IMR-90 (cell line): ENCODE results near the gene YIPF1. TPM values are rescaled to one million over a fixed set of nuclear protein-coding genes. Genes with fewer than 3 reads are reported as not detected.

Experiments used
- ATAC-seq: fragments of 200-7000 bp; cut with Tn5 transposase; 2 replicates; pipeline ENCODE4 v1.9.1; 2020; ENCODE audit warnings: low read depth, mild to moderate bottlenecking, moderate library complexity
- BruUV-seq: library from RNA; stranded (reverse); fragments of 400-500 nt; replicated peaks from 2 replicates; lab custom pipeline; 2021; lab: Mats Ljungman, UMichigan
- CTCF ChIA-PET: fragments of 300-600 bp; formaldehyde crosslinking; extraction: SDS; loops from one replicate; lab custom pipeline; 2021; ENCODE audit warnings: antibody characterized with exemption; lab: Yijun Ruan, JAX
- POLR2A ChIA-PET: fragments of 300-600 bp; sonication (Branson Sonifier 250); formaldehyde crosslinking; loops from one replicate; lab custom pipeline; 2022; ENCODE audit warnings: antibody characterized with exemption; ENCODE audit not compliant: unreplicated experiment; lab: Charles Lee
- DNase-seq: peaks from one replicate; pipeline ENCODE4 v3.0.0; 2013
- H2AFZ ChIP-seq: replicated peaks from 2 replicates; pipeline ENCODE3; 2013; ENCODE audit warnings: low read length, mild to moderate bottlenecking; ENCODE audit not compliant: poor library complexity
- H2AK5ac ChIP-seq: 2 replicates; pipeline ENCODE4 v1.6.1; 2013; ENCODE audit warnings: low read depth, low read length, inconsistent platforms
- H2AK9ac ChIP-seq: replicated peaks from 2 replicates; pipeline ENCODE3; 2013; ENCODE audit warnings: mild to moderate bottlenecking, low read depth, low read length, moderate library complexity; ENCODE audit not compliant: poor library complexity
- H2BK120ac ChIP-seq: 2 replicates; pipeline ENCODE4 v1.6.1; 2013; ENCODE audit warnings: low read depth, low read length, inconsistent platforms
- H2BK15ac ChIP-seq: 3 replicates; pipeline ENCODE4 v1.6.1; 2013; ENCODE audit warnings: low read depth, low read length, inconsistent platforms
- H2BK20ac ChIP-seq: 2 replicates; pipeline ENCODE4 v1.6.1; 2013; ENCODE audit warnings: low read depth, mild to moderate bottlenecking, inconsistent platforms, low read length, moderate library complexity
- H2BK5ac ChIP-seq: 2 replicates; pipeline ENCODE4 v1.6.1; 2013; ENCODE audit warnings: mild to moderate bottlenecking, low read depth, low read length, inconsistent platforms; ENCODE audit not compliant: poor library complexity, severe bottlenecking
- H3K14ac ChIP-seq: replicated peaks from 2 replicates; pipeline ENCODE4 v1.6.1; 2013; ENCODE audit warnings: low read depth, low read length, inconsistent platforms
- H3K18ac ChIP-seq: 2 replicates; pipeline ENCODE4 v1.6.1; 2013; ENCODE audit warnings: low read depth, low read length, control low read depth
- H3K23ac ChIP-seq: 2 replicates; pipeline ENCODE4 v1.6.1; 2013; ENCODE audit warnings: low read depth, low read length, inconsistent platforms
- H3K27ac ChIP-seq: 2 replicates; pipeline ENCODE4 v1.5.1; 2013; ENCODE audit warnings: mild to moderate bottlenecking, control low read depth, low read length; ENCODE audit not compliant: insufficient read depth
- H3K27me3 ChIP-seq: 2 replicates; pipeline ENCODE4 v1.6.1; 2013; ENCODE audit warnings: low read length; ENCODE audit not compliant: control insufficient read depth, insufficient read depth
- H3K36me3 ChIP-seq: 2 replicates; pipeline ENCODE4 v1.6.1; 2013; ENCODE audit warnings: low read length, mixed read lengths; ENCODE audit not compliant: control insufficient read depth, insufficient read depth
- H3K4ac ChIP-seq: 2 replicates; pipeline ENCODE4 v1.6.1; 2013; ENCODE audit warnings: low read depth, low read length, inconsistent platforms
- H3K4me1 ChIP-seq: 2 replicates; pipeline ENCODE4 v1.6.1; 2013; ENCODE audit warnings: low read length, mixed read lengths; ENCODE audit not compliant: control insufficient read depth, insufficient read depth
- H3K4me2 ChIP-seq: 2 replicates; pipeline ENCODE4 v1.6.1; 2013; ENCODE audit warnings: low read depth, mild to moderate bottlenecking, control low read depth, low read length, moderate library complexity
- H3K4me3 ChIP-seq: 2 replicates; pipeline ENCODE4 v1.5.1; 2013; ENCODE audit warnings: low read depth, mild to moderate bottlenecking, control low read depth, low read length, moderate library complexity; ENCODE audit not compliant: insufficient read depth
- H3K56ac ChIP-seq: 2 replicates; pipeline ENCODE4 v1.6.1; 2013; ENCODE audit warnings: low read length, inconsistent platforms; ENCODE audit not compliant: insufficient read depth; ENCODE audit errors: extremely low read depth
- H3K79me1 ChIP-seq, 2 experiments: 2 replicates each; pipeline ENCODE4 v1.6.1; 2013; ENCODE audit warnings: low read length in 2 of 2, inconsistent platforms in 1 of 2, low read depth in 1 of 2
- H3K9ac ChIP-seq: 2 replicates; pipeline ENCODE4 v1.6.1; 2013; ENCODE audit warnings: low read depth, low read length, control low read depth
- H3K9me1 ChIP-seq: 2 replicates; pipeline ENCODE4 v1.6.1; 2013; ENCODE audit warnings: low read length, inconsistent platforms; ENCODE audit not compliant: insufficient read depth
- H3K9me3 ChIP-seq: 2 replicates; pipeline ENCODE4 v1.6.1; 2013; ENCODE audit warnings: low read length; ENCODE audit not compliant: control insufficient read depth, insufficient read depth
- H4K20me1 ChIP-seq: 2 replicates; pipeline ENCODE4 v1.6.1; 2013; ENCODE audit warnings: low read length, inconsistent platforms; ENCODE audit not compliant: insufficient read depth
- H4K5ac ChIP-seq: 2 replicates; pipeline ENCODE4 v1.6.1; 2013; ENCODE audit warnings: mild to moderate bottlenecking, low read depth, low read length, control low read depth
- H4K8ac ChIP-seq, 2 experiments: 2 replicates each; pipeline ENCODE4 v1.6.1; 2013; ENCODE audit warnings: low read depth in 2 of 2, low read length in 2 of 2, control low read depth in 1 of 2, inconsistent platforms in 1 of 2
- H4K91ac ChIP-seq: 2 replicates; pipeline ENCODE4 v1.6.1; 2013; ENCODE audit warnings: low read depth, low read length, inconsistent platforms; ENCODE audit not compliant: insufficient read depth
- BHLHE40 ChIP-seq: fragments of 150-350 bp; IDR thresholded peaks from 2 replicates; pipeline ENCODE4 v1.6.1; 2016; ENCODE audit warnings: mild to moderate bottlenecking, low read depth, low read length
- CEBPB ChIP-seq: IDR thresholded peaks from 2 replicates; pipeline ENCODE4 v1.6.1; 2012; ENCODE audit warnings: low read depth, low read length, improper control_type of control experiment
- CHD1 ChIP-seq: IDR thresholded peaks from 2 replicates; pipeline ENCODE4 v1.6.1; 2012; ENCODE audit warnings: low read depth, low read length, improper control_type of control experiment
- ELK1 ChIP-seq: fragments of 150-350 bp; IDR thresholded peaks from 2 replicates; pipeline ENCODE4 v1.6.1; 2016; ENCODE audit warnings: low read depth, mild to moderate bottlenecking, low read length, moderate library complexity, borderline replicate concordance
- FOS ChIP-seq: fragments of 150-350 bp; IDR thresholded peaks from 2 replicates; pipeline ENCODE4 v1.6.1; 2016; ENCODE audit warnings: low read depth, low read length
- MAFK ChIP-seq: IDR thresholded peaks from 2 replicates; pipeline ENCODE4 v1.6.1; 2012; ENCODE audit warnings: low read depth, low read length, improper control_type of control experiment
- MAZ ChIP-seq: IDR thresholded peaks from 2 replicates; pipeline ENCODE4 v1.6.1; 2012; ENCODE audit warnings: low read depth, mild to moderate bottlenecking, low read length, improper control_type of control experiment, moderate library complexity, borderline replicate concordance
- MXI1 ChIP-seq: IDR thresholded peaks from 2 replicates; pipeline ENCODE4 v1.6.1; 2012; ENCODE audit warnings: low read depth, mild to moderate bottlenecking, low read length, moderate library complexity, borderline replicate concordance
- POLR2A ChIP-seq: IDR thresholded peaks from 2 replicates; pipeline ENCODE4 v1.6.1; 2012; ENCODE audit warnings: mild to moderate bottlenecking, low read depth, low read length
- RAD21 ChIP-seq: IDR thresholded peaks from 2 replicates; pipeline ENCODE4 v1.6.1; 2012; ENCODE audit warnings: low read length, improper control_type of control experiment
- RCOR1 ChIP-seq: IDR thresholded peaks from 2 replicates; pipeline ENCODE4 v1.6.1; 2012; ENCODE audit warnings: mild to moderate bottlenecking, low read length, improper control_type of control experiment; ENCODE audit not compliant: insufficient replicate concordance
- RFX5 ChIP-seq: IDR thresholded peaks from 2 replicates; pipeline ENCODE4 v1.8.0; 2012; ENCODE audit warnings: low read depth, mild to moderate bottlenecking, low read length, moderate library complexity
- SMC3 ChIP-seq: fragments of 150-350 bp; IDR thresholded peaks from 2 replicates; pipeline ENCODE4 v1.6.1; 2016; ENCODE audit warnings: low read depth, mild to moderate bottlenecking, antibody characterized with exemption, low read length, moderate library complexity
- WGBS, 2 experiments: methylation state at CpG; one replicate each; pipeline versions ENCODE4 v1.1.5 to v1.1.7; 2013; ENCODE audit warnings: missing lambda C conversion rate in 2 of 2; ENCODE audit not compliant: insufficient read length in 1 of 2; ENCODE audit errors: extremely low coverage in 2 of 2; 5-methylcytosine and 5-hydroxymethylcytosine counted together
- dilution Hi-C: fragments of 300-500 bp; cut with HindIII; formaldehyde crosslinking; loops from one replicate; pipeline ENCODE4 v1.14.3; 2018; ENCODE audit warnings: low sequenced_read_pairs; ENCODE audit not compliant: unreplicated experiment
- in situ Hi-C: fragments of 300-500 bp; cut with MboI; formaldehyde crosslinking; loops from 3 replicates; pipeline ENCODE4 v1.14.3; 2019; ENCODE audit warnings: low sequenced_read_pairs, inconsistent platforms, mixed read lengths
- intact Hi-C: fragments of 100-400 bp; cut with micrococcal nuclease; formaldehyde crosslinking; loops from 2 replicates; pipeline ENCODE4 v1.10.0; 2022
- polyA plus RNA-seq, 3 experiments: library from polyadenylated mRNA; depleted of rRNA; stranded (reverse); fragments of >200 nt; gene quantifications; 2 replicates each; pipeline ENCODE4 v1.2.3, GENCODE V29; 2012; ENCODE audit warnings: low replicate concordance in 1 of 3
- total RNA-seq: library from RNA; depleted of rRNA; stranded (reverse); fragments of >200 nt; gene quantifications from 2 replicates; pipeline ENCODE4 v1.2.3, GENCODE V29; 2012
- TF ChIP-seq, protein P1 (sequence below): fragments of 150-350 bp; IDR thresholded peaks from 2 replicates; pipeline ENCODE4 v1.6.1; 2017; ENCODE audit warnings: mild to moderate bottlenecking, antibody characterized with exemption, low read length, low read depth

The YIPF1 gene
- total and polyA plus RNA-seq, 2 of the 4 experiments (the other 2 are of a cell fraction): 23.7 to 35.3 TPM

GRCh38 chr1:53834776-53835175 is 54.8 kb downstream of the YIPF1 start:
- H3K9me1 ChIP-seq: peaks cover 10% of the 10 kb centered on the region
- H3K23ac ChIP-seq: no peak overlapping the region
- H2AK5ac ChIP-seq: peak overlapping the region; percentile 75
- no peak overlapping the region for H4K8ac ChIP-seq
- H3K9me3 ChIP-seq: no peaks in the 10 kb centered on the region
- no peak overlapping the region for H3K9ac ChIP-seq
- WGBS, 2 experiments: 93% methylated on average over 3 of the region's 11 CpGs; no CpG with 5 or more reads in 1 of the 2 experiments
- no peak for DNase-seq
- no peaks in the 10 kb centered on the region for H3K36me3 ChIP-seq
- dilution Hi-C loops (no loop called here), in situ Hi-C loops (no loop called here), intact Hi-C loops (no loop called here)
- H3K4me2 ChIP-seq: no peak overlapping the region
- H3K18ac ChIP-seq: no peak overlapping the region
- no peak overlapping the region for H3K4ac ChIP-seq
- H4K20me1 ChIP-seq: no peaks in the 10 kb centered on the region
- H2BK120ac ChIP-seq: peak overlapping the region; percentile 57
- peaks cover 19 to 40% of the 10 kb centered on the region in 2 experiments for H3K79me1 ChIP-seq
- no peak for ATAC-seq
- H3K27me3 ChIP-seq: no peaks in the 10 kb centered on the region
- no peak overlapping the region; the same call in 1 of the 2 replicates for H2BK20ac ChIP-seq
- H2AK9ac ChIP-seq: no peak overlapping the region
- no peak overlapping the region for H4K5ac ChIP-seq
- no peak overlapping the region for H3K56ac ChIP-seq
- no peak overlapping the region for H3K14ac ChIP-seq
- H2AFZ ChIP-seq: no peak overlapping the region
- no peak overlapping the region for H4K91ac ChIP-seq
- TF ChIP-seq CHD1: no peak
- TF ChIP-seq RFX5: no peak
- TF ChIP-seq FOS: no peak
- no peak for TF ChIP-seq MAFK
- TF ChIP-seq ELK1: no peak
- TF ChIP-seq MXI1: no peak
- TF ChIP-seq RAD21: no peak
- TF ChIP-seq SMC3: no peak
- no peak for TF ChIP-seq POLR2A
- TF ChIP-seq MAZ: no peak
- TF ChIP-seq BHLHE40: no peak
- no peak for TF ChIP-seq RCOR1
- TF ChIP-seq, protein P1, sequence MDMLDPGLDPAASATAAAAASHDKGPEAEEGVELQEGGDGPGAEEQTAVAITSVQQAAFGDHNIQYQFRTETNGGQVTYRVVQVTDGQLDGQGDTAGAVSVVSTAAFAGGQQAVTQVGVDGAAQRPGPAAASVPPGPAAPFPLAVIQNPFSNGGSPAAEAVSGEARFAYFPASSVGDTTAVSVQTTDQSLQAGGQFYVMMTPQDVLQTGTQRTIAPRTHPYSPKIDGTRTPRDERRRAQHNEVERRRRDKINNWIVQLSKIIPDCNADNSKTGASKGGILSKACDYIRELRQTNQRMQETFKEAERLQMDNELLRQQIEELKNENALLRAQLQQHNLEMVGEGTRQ: no peak
- no peak for TF ChIP-seq CEBPB
- no TSS peak for BruUV-seq
- H2BK5ac ChIP-seq: peak overlapping the region; percentile 53
- H3K27ac ChIP-seq: peak overlapping the region; percentile 11; the same call in 1 of the 2 replicates
- ChIA-PET CTCF (no interaction called here), POLR2A (interaction anchor here (0.9 kb wide), 1 partner anchor 23 kb away, joined by 3 read pairs; no protein-coding TSS in a partner anchor)
- H3K4me1 ChIP-seq: peaks cover 7% of the 10 kb centered on the region
- H3K4me3 ChIP-seq: no peak overlapping the region
- no peak overlapping the region; the same call in 2 of the 3 replicates for H2BK15ac ChIP-seq
